ENCODE results near the gene MRM1. TPM values are rescaled to one million over a fixed set of nuclear protein-coding genes. Genes with fewer than 3 reads are reported as not detected.

Gene MRM1
- total RNA-seq, 1 experiment from 2014 or later, result 10.0 TPM

GRCh38 chr17:36575028-36575427, 26.4 kb upstream of the MRM1 start:
- Mint-ChIP-seq H3K27ac (ENCODE audit: low read depth, unreplicated experiment) (no peak overlapping the region), H3K36me3 (ENCODE audit: insufficient read depth, unreplicated experiment) (peaks cover 79% of the 10 kb centered on the region), H3K4me1 (ENCODE audit: insufficient read depth, unreplicated experiment) (peaks cover 13% of the 10 kb centered on the region), H3K27me3 (ENCODE audit: insufficient read depth, unreplicated experiment) (no peaks in the 10 kb centered on the region), H3K4me3 (ENCODE audit: unreplicated experiment) (no peak overlapping the region), H3K9me3 (ENCODE audit: unreplicated experiment) (no peaks in the 10 kb centered on the region)
- no TSS peak for BruUV-seq (replicated peaks)
- POLR2A ChIA-PET, result interaction anchor here (1.0 kb wide), 1 partner anchor 29 kb away, joined by 3 read pairs; no protein-coding TSS in a partner anchor
- intact Hi-C loops (cut with micrococcal nuclease), result no loop called here
- TF ChIP-seq CTCF (IDR thresholded peaks at IDR 0.05; ENCODE audit: unreplicated experiment), result no peak
- DNase-seq (ENCODE audit: unreplicated experiment), result no peak
- CTCF ChIA-PET, result interaction anchor here (0.6 kb wide), 1 partner anchor 22 kb away, joined by 3 read pairs; no protein-coding TSS in a partner anchor

DNA sequence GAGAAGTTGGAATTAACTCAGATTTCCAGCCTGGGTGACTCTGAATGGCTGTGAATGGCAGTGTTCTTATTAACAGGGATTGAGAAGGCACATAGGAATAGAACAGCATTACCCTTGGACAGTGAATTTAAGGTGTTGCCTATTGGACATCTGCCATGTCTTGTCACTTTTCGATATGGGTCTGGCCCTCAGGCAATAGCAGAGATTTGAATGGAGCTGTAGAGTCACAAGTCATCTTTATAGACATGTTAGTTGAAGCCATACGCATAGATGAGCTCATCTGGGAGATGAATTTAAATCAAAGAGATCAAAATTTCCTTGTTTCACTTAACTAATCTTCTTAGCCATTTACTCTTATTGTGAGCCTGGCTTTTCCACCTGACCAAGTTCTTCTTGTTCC, 24.6 kb upstream of the MRM1 start:
- Mint-ChIP-seq H3K4me3 (ENCODE audit: unreplicated experiment) (no peak overlapping the region), H3K4me1 (ENCODE audit: insufficient read depth, unreplicated experiment) (peaks cover 13% of the 10 kb centered on the region), H3K36me3 (ENCODE audit: insufficient read depth, unreplicated experiment) (peaks cover 80% of the 10 kb centered on the region), H3K9me3 (ENCODE audit: unreplicated experiment) (no peaks in the 10 kb centered on the region), H3K27ac (ENCODE audit: low read depth, unreplicated experiment) (no peak overlapping the region), H3K27me3 (ENCODE audit: insufficient read depth, unreplicated experiment) (no peaks in the 10 kb centered on the region)
- TF ChIP-seq CTCF (IDR thresholded peaks at IDR 0.05; ENCODE audit: unreplicated experiment), result no peak
- POLR2A ChIA-PET, result no interaction called here
- DNase-seq (ENCODE audit: unreplicated experiment), result no peak
- intact Hi-C loops (cut with micrococcal nuclease), result no loop called here
- no TSS peak for BruUV-seq (replicated peaks)
- CTCF ChIA-PET, result interaction anchor here (0.9 to 1.5 kb wide), 2 partner anchors 25 to 39 kb away, joined by 3 to 5 read pairs; no protein-coding TSS in a partner anchor

- H3K27ac Mint-ChIP-seq (ENCODE audit: low read depth, unreplicated experiment), result no peak overlapping the region
- peaks cover 77% of the 10 kb centered on the region for H3K36me3 Mint-ChIP-seq (ENCODE audit: insufficient read depth, unreplicated experiment)
- no peaks in the 10 kb centered on the region for H3K9me3 Mint-ChIP-seq (ENCODE audit: unreplicated experiment)
- no peaks in the 10 kb centered on the region for H3K27me3 Mint-ChIP-seq (ENCODE audit: insufficient read depth, unreplicated experiment)
- DNase-seq (ENCODE audit: unreplicated experiment), result no peak
- no peak overlapping the region for H3K4me3 Mint-ChIP-seq (ENCODE audit: unreplicated experiment)
- H3K4me1 Mint-ChIP-seq (ENCODE audit: insufficient read depth, unreplicated experiment), result peaks cover 9% of the 10 kb centered on the region
- intact Hi-C loops (cut with micrococcal nuclease), result no loop called here
- CTCF ChIA-PET, result interaction anchor here (0.9 kb wide), 1 partner anchor 12 kb away, joined by 3 read pairs; no protein-coding TSS in a partner anchor
- no TSS peak for BruUV-seq (replicated peaks)
- TF ChIP-seq CTCF (IDR thresholded peaks at IDR 0.05; ENCODE audit: unreplicated experiment), result no peak
- POLR2A ChIA-PET, result interaction anchor here (0.7 to 1.3 kb wide), 2 partner anchors 13 to 33 kb away, joined by 5 to 8 read pairs; partner anchors contain the start of gene DHRS11
These were observed 22.7 kb upstream of the MRM1 start for GRCh38 chr17:36578671-36579070.

DNA sequence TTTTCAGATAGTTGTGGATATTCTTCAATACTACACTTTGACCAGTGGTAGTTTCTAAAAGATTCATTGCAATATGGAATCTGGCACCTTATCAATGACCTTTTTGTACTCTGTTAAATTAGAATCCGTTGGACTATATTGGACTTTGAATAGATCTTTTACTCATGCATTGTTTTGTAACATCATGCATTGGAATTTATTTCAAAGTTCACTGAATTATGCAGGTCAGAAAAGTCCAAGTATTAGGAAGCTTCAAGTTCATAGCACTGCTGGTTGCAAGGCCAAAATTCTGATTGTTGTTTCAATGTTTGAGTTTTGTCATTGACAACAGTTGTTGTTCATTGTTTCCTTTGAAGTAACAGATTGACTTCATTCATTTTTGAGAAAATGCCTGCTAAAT, 17.6 kb upstream of the MRM1 start:
- ChIA-PET POLR2A (interaction anchor here (0.5 to 4.0 kb wide), 5 partner anchors 9 to 230 kb away, joined by 3 to 13 read pairs (median 4); partner anchors contain the start of genes GGNBP2 and MRM1), CTCF (interaction anchor here (0.6 kb wide), 2 partner anchors 376 to 863 kb away, joined by 3 to 5 read pairs; no protein-coding TSS in a partner anchor)
- no peak overlapping the region for H3K27ac Mint-ChIP-seq (ENCODE audit: low read depth, unreplicated experiment)
- no peaks in the 10 kb centered on the region for H3K27me3 Mint-ChIP-seq (ENCODE audit: insufficient read depth, unreplicated experiment)
- no peaks in the 10 kb centered on the region for H3K4me1 Mint-ChIP-seq (ENCODE audit: insufficient read depth, unreplicated experiment)
- TF ChIP-seq CTCF (IDR thresholded peaks at IDR 0.05; ENCODE audit: unreplicated experiment), result no peak
- H3K4me3 Mint-ChIP-seq (ENCODE audit: unreplicated experiment), result no peak overlapping the region
- no peaks in the 10 kb centered on the region for H3K9me3 Mint-ChIP-seq (ENCODE audit: unreplicated experiment)
- H3K36me3 Mint-ChIP-seq (ENCODE audit: insufficient read depth, unreplicated experiment), result peaks cover 95% of the 10 kb centered on the region
- DNase-seq (ENCODE audit: unreplicated experiment), result no peak
- no TSS peak for BruUV-seq (replicated peaks)
- intact Hi-C loops (cut with micrococcal nuclease), result no loop called here

All from MCF 10A (cell line).